Nephron (organoid): ENCODE results near the gene OR10K1.

ENCODE experiments used
- H3K27ac Mint-ChIP-seq, 3 experiments: 2 replicates each; pipeline ENCODE4 v1.8.0; 2020; ENCODE audit warnings: mixed read lengths in 3 of 3, mild to moderate bottlenecking in 2 of 3, moderate library complexity in 1 of 3
- H3K27me3 Mint-ChIP-seq: 2 replicates; pipeline ENCODE4 v1.8.0; 2021; ENCODE audit warnings: low read depth, mild to moderate bottlenecking, moderate library complexity, mixed read lengths
- H3K36me3 Mint-ChIP-seq: 2 replicates; pipeline ENCODE4 v1.8.0; 2020; ENCODE audit warnings: low read depth, mixed read lengths
- H3K4me1 Mint-ChIP-seq: 2 replicates; pipeline ENCODE4 v1.8.0; 2020; ENCODE audit warnings: mixed read lengths
- H3K4me3 Mint-ChIP-seq, 3 experiments: 2 replicates each; pipeline ENCODE4 v1.8.0; 2020; ENCODE audit warnings: mild to moderate bottlenecking in 3 of 3, mixed read lengths in 3 of 3, moderate library complexity in 2 of 3
- H3K9me3 Mint-ChIP-seq: 2 replicates; pipeline ENCODE4 v1.8.0; 2020; ENCODE audit warnings: mixed read lengths
- CTCF ChIP-seq, 3 experiments: fragments of 200-600 bp; sonication (generic); IDR thresholded peaks; one replicate each; pipeline ENCODE4 v1.5.0; 2021; ENCODE audit warnings: antibody characterized with exemption in 3 of 3; ENCODE audit not compliant: unreplicated experiment in 3 of 3

The OR10K1 gene

GRCh38 chr1:158434741-158435140 is 26.9 kb upstream of the OR10K1 start:
- H3K27ac Mint-ChIP-seq = peak overlapping the region; percentile 5 to 53 (median 9)
- no peaks in the 10 kb centered on the region for H3K9me3 Mint-ChIP-seq
- no peaks in the 10 kb centered on the region for H3K27me3 Mint-ChIP-seq
- H3K4me1 Mint-ChIP-seq = peaks cover 5% of the 10 kb centered on the region
- H3K4me3 Mint-ChIP-seq = no peak overlapping the region
- no peaks in the 10 kb centered on the region for H3K36me3 Mint-ChIP-seq
- no peak for TF ChIP-seq CTCF (IDR thresholded peaks at IDR 0.05; ENCODE audit: unreplicated experiment in 3 of 3)

GRCh38 chr1:158445376-158445775 is 16.3 kb upstream of the OR10K1 start:
- TF ChIP-seq CTCF (IDR thresholded peaks at IDR 0.05; ENCODE audit: unreplicated experiment in 3 of 3) = no peak
- Mint-ChIP-seq H3K36me3 (no peaks in the 10 kb centered on the region), H3K4me1 (no peaks in the 10 kb centered on the region)

GRCh38 chr1:158454537-158454936 is 7.1 kb upstream of the OR10K1 start:
- peaks cover 8% of the 10 kb centered on the region for H3K9me3 Mint-ChIP-seq
- no peaks in the 10 kb centered on the region for H3K27me3 Mint-ChIP-seq
- no peak overlapping the region for H3K27ac Mint-ChIP-seq
- no peak overlapping the region for H3K4me3 Mint-ChIP-seq
- no peaks in the 10 kb centered on the region for H3K36me3 Mint-ChIP-seq
- no peak for TF ChIP-seq CTCF (IDR thresholded peaks at IDR 0.05; ENCODE audit: unreplicated experiment in 3 of 3)
- H3K4me1 Mint-ChIP-seq = no peaks in the 10 kb centered on the region

More at GRCh38 chr1:158445376-158445775, 16.3 kb upstream of the OR10K1 start:
- Mint-ChIP-seq H3K27ac (no peak overlapping the region), H3K9me3 (no peaks in the 10 kb centered on the region), H3K4me3 (no peak overlapping the region), H3K27me3 (peaks cover 4% of the 10 kb centered on the region)

GRCh38 chr1:158457246-158457645 is 4.4 kb upstream of the OR10K1 start:
- H3K27me3 Mint-ChIP-seq = no peaks in the 10 kb centered on the region
- H3K36me3 Mint-ChIP-seq = no peaks in the 10 kb centered on the region
- no peaks in the 10 kb centered on the region for H3K4me1 Mint-ChIP-seq
- no peak overlapping the region for H3K27ac Mint-ChIP-seq
- H3K4me3 Mint-ChIP-seq = no peak overlapping the region
- no peak for TF ChIP-seq CTCF (IDR thresholded peaks at IDR 0.05; ENCODE audit: unreplicated experiment in 3 of 3)
- H3K9me3 Mint-ChIP-seq = peaks cover 3% of the 10 kb centered on the region

GRCh38 chr1:158458263-158458662 is 3.4 kb upstream of the OR10K1 start:
- no peaks in the 10 kb centered on the region for H3K27me3 Mint-ChIP-seq
- no peaks in the 10 kb centered on the region for H3K4me1 Mint-ChIP-seq
- H3K9me3 Mint-ChIP-seq = peaks cover 3% of the 10 kb centered on the region
- H3K4me3 Mint-ChIP-seq = no peak overlapping the region
- H3K36me3 Mint-ChIP-seq = no peaks in the 10 kb centered on the region
- no peak for TF ChIP-seq CTCF (IDR thresholded peaks at IDR 0.05; ENCODE audit: unreplicated experiment in 3 of 3)
- H3K27ac Mint-ChIP-seq = no peak overlapping the region

GRCh38 chr1:158471920-158472319 is 10.3 kb downstream of the OR10K1 start, which contains the start of gene OR10R2:
Gene OR10R2, plus strand, starts transcription at chr1:158472220. Its CDS starts 106 bp downstream, at chr1:158472326.
- H3K9me3 Mint-ChIP-seq = no peaks in the 10 kb centered on the region
- H3K27ac Mint-ChIP-seq = no peak within 1 kb of the TSS

More at GRCh38 chr1:158471920-158472319, 10.3 kb downstream of the OR10K1 start, which contains the start of gene OR10R2:
- Mint-ChIP-seq H3K27me3 (peaks cover 3% of the 10 kb centered on the region), H3K4me1 (no peaks in the 10 kb centered on the region), H3K4me3 (no peak within 1 kb of the TSS), H3K36me3 (no peaks in the 10 kb centered on the region)
- no peak for TF ChIP-seq CTCF (IDR thresholded peaks at IDR 0.05; ENCODE audit: unreplicated experiment in 3 of 3)
